ENCODE measurements around the gene SMOC1.

SMOC1 gene

DNA sequence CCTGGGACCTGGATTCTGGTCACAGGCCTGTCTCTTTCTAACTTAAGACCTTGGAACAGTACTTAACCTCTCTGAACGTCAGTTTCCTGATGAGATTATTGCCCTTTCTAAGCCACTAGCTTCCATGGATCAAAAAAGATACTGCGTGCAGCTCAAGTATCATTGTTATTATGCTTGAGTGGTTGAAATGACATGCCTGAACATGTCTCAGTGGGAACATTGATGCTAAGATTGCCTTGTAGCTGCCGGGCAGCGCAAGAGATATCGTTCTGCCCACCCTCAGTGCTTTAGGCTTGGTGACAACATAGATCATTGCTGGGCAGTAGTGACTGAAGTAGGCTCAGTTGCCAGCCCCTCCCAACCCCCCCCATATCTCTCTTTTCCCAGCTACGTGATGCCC is 131.9 kb downstream of the SMOC1 start:
- DNase-seq (ENCODE audit: low read depth) = no peak

DNA sequence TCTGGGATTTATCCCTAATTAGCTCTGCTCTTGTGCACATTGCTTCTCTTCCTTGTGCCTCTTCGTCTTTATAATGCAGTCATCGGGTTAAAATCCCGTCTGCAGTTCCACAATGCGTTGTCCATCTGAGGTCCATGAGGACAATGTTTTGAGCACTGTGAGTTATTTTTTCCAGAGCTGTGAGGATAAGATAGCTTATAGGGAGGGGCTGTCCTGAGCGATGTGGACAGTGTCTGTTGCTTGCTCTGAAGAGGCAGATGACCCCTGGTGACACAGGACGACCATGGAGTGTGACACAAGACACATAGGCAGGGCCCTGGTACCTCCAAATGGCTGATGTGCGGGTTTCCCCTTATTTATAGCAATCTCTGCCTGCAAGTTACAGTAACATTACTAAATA is 132.5 kb downstream of the SMOC1 start:
- no peak for DNase-seq (ENCODE audit: low read depth)

DNA sequence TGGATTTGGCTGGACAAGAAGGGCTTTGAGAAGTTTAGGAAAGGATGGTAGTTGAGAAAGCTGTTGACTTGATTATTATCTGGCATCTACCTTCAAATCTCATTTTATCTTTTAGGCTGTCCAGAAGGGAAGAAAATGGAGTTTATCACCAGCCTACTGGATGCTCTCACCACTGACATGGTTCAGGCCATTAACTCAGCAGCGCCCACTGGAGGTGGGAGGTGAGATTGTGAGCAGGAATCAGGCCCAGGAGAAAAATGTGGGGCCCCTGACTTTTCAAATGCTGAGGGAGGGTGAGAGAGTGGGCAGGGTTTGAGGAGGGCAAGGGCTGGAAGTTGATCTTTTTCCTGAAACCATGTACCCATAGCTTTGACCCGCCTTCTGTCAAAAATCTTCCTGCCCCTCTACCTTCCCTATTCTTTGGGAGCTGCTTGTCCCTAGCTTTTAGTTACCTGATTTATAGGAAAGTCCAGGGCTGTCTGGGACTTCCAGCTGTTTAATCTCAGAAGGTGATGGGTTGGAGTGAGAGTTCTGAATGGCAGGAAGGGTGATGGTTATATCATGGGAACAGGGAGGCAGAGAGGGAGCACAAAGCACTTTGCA is 134.2 kb downstream of the SMOC1 start:
- no peak for DNase-seq (ENCODE audit: low read depth)

DNA sequence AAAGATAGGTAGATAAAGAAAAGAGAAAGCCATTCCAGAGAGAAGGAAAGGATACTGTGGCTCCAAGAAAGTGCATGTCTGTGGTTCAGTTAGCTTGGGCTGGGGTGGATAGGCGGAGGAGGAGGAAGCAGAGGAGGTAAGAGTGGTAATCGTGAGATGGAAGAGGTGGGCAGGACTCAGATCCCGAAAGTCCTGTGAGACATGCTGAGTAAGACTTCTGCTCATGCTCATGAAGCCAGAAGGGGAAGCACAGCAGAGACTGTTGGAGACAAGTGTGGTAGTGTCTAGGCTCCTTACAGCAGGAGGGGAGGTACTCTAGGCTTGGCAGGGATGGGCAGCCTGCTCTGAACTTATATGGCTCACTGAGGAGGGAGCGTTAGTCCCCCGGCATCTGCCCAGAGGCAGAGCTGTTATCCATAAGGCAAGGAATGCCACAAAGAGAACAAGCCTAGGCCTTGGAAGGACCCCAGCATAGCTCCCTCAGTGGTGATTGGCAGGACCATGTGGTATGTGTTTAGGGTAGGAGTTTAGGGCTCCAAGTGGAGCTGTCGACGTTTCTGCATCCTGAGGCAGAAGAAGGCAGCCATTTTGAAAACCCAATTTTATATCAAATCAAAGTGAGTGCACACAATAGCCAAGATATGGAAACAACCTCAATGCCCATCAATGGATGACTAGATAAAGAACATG is 135.3 kb downstream of the SMOC1 start:
- DNase-seq (ENCODE audit: low read depth) = no peak

DNA sequence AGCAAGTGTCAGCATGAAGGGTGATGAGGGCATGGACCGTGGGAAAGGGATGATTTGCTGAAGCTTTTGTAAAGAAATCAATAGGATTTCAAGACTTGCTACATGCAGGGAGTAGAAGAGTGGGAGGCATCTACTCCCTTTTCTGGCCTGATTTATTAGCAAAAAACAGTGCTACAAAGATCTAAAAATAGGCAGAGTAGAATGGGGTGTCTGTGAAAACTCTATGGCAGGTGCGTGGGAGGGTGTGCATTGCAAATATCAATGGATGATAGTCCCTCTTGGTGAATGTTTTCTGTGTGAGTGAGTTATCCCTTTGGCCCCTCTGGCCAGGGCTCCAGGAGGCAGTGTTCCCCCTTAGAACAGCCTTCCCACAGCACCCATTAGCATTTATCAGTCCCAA is 139.0 kb downstream of the SMOC1 start:
- no peak for DNase-seq (ENCODE audit: low read depth)

DNA sequence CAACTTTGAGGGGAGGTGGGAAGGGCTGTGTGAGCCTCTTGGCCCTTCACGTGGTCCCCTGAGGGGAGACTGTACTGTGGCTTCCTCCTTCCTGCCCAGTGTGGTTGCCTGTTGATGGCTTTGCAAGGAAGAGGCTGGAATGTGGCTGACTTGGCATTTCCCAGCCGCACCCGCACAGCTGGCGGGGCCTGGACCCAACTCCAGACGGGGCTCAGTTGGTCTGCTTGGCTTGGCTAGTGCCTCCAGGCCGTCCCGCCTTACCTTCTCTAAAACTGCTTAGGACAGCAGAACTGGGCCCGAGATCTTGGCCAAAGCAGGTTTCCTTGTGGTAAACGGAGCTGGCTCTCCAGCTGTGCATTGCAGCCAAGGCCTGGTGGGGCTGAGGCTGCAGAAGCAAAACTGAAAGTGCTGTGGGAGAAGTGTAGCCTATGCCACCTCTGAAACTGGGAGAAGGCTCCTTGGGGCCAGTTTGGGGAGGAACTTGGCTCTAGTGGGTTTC is 139.5 kb downstream of the SMOC1 start:
- DNase-seq (ENCODE audit: low read depth) = no peak

DNA sequence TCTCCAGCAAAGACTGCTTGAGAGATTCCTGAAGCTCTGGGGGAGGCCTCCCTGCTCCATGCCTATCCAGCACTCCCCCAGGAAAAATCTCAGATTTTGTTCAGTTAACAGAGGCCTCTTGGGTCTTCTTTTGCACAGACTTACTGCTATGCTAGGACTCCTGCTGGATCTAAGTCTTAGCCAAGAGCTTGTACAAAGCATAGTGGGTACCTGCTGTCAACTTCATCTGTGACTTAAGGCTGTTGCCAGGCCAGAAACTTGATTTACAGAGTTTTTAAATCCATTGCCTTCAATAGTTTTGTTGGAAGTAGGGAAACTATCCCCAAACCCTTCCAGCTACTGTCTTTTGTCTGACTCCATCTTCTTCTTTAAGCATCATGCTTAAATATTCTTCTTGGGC is 140.5 kb downstream of the SMOC1 start:
- DNase-seq (ENCODE audit: low read depth) = no peak

DNA sequence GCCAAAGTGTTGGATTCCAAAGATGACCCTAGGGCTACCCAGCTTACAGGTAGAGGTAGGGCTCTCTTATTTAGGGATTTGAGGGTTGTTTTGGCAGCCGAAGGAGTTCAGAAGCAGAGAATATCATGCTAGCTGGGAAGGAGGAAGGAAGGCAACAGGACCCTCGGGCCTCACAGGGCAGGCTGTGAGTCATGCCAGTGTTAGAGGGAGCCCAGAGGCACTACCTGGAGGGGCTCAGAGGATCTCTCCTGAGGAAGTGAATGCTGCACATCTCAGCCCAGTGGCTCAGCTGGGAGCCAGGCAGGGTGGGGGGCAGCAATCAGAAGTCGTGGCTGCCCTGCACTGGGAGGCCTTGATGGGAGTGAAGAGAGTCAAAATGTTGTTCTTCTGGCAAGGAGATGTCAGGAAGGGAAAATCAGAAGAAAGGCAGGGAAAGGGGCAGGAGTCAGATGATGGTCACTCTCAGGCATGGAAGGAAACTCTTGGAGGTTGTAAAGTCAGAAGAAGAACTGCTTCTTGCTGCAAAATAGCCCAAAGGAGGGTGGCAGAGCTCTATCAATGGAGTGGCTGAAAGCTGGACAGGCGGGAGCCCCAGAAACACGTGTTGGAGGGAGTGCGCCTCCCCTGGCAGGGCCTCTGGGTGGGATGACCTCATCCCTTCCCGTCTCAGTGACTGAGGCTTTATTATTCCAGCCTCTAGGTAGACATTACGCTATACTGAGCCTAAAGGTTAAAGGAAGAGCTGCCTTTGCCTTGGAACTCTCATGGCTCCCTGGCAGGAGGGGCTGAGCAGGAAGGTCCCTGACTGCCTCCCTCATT is 141.3 kb downstream of the SMOC1 start:
- no peak for DNase-seq (ENCODE audit: low read depth)

DNA sequence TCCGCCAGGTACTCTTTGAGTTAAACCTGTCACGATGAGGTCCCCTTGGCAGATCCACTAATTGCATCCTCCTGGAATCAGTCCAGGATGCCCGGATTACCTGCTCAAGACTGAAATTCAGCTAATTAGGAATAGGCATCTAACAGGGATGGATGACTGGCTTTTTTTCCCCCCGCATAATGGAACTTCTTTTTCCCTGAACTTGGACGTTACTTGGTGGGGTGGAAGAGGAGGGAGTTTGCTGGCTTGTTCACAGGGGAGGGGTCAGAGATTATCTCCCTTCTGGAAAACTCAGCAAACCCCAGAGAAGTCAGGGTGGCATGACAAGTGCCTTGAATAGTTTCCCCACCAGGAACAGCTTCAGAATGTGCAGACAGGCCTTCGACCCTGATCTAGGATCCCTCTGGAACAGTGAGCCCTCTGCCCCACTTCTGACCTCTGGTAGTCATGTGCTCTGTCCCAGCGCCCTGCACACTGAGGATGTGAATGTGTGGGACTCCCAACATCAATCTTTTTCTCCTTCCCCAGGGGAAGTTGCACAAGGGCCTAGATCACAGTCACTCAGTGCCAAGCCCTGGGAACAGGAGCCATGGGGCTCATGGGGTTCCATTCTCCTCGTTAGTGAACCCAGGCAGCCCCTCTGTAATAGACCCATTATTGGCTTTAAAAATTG is 142.5 kb downstream of the SMOC1 start:
- DNase-seq (ENCODE audit: low read depth) = no peak

DNA sequence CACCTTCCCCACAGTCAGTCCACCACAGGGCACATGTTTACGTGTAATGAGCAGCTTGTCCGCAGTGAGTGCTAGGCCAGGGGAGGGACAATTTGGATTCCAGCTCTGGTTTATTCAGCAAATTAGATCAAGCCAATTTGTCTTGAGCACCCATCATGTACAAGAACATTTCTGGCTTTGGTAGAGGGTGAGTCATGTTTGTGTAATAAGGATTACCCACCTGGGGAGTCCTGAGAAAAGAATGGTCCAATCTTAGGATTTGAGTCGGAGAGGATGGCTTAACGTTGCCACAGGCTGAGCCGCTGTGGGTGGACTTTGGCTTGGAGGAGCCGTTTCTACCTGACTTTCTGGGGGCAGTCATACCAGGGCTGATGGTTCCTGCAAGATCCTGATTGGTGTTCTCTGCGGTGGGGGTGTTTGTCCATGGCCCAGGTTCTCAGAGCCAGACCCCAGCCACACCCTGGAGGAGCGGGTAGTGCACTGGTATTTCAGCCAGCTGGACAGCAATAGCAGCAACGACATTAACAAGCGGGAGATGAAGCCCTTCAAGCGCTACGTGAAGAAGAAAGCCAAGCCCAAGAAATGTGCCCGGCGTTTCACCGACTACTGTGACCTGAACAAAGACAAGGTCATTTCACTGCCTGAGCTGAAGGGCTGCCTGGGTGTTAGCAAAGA is 143.7 kb downstream of the SMOC1 start:
- no peak for DNase-seq (ENCODE audit: low read depth)

DNA sequence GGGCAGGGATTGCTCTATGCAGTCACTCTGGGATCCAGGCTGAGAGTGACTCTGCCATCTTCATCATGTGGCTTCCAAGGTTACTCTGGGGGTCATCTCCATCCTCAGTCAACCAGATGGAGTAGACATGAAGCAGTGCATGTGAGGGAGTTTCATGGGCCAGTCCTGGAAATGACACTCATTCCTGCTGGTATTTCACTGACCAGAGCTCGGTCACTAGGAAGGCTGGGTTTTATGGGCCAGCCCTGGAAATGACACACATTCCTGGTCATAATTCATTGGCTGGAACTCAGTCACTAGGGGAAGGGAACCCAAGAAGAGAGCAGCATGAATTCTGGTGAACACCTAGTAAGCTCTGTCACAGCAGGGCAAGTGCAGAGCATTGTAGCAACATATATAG is 144.7 kb downstream of the SMOC1 start:
- no peak for DNase-seq (ENCODE audit: low read depth)

DNA sequence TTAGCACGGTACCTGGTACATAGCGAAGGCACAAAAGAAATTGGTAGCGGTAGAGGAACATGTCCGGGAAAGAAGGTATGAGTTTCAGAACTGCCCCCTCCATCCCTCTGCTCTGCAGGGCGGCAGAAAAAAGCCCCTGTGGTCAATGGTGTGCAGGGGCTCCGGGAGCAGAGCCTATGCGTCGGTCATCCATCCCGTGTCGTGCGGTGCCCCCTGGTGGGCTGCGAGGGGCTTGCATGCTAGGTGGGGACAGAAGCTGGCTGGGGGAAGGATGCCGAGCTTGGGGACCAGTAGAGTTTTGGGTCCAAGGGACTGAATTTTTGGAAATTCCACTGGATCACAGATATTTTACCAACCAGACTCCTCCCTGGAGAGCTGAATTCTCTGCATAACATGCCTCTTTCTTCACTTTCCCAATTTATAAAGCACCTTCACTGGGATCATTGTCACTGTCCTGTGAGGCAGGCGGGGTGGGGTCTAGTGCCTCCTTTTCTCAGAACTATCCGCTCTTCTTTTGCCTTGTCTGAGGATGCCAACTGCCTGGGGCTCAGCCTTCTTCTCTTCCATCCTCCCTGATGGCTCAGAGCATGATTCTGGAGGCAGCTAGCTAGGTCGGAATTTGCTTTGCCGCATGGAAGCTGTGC is 148.7 kb downstream of the SMOC1 start:
- peak; percentile 15 for DNase-seq (ENCODE audit: low read depth)

DNA sequence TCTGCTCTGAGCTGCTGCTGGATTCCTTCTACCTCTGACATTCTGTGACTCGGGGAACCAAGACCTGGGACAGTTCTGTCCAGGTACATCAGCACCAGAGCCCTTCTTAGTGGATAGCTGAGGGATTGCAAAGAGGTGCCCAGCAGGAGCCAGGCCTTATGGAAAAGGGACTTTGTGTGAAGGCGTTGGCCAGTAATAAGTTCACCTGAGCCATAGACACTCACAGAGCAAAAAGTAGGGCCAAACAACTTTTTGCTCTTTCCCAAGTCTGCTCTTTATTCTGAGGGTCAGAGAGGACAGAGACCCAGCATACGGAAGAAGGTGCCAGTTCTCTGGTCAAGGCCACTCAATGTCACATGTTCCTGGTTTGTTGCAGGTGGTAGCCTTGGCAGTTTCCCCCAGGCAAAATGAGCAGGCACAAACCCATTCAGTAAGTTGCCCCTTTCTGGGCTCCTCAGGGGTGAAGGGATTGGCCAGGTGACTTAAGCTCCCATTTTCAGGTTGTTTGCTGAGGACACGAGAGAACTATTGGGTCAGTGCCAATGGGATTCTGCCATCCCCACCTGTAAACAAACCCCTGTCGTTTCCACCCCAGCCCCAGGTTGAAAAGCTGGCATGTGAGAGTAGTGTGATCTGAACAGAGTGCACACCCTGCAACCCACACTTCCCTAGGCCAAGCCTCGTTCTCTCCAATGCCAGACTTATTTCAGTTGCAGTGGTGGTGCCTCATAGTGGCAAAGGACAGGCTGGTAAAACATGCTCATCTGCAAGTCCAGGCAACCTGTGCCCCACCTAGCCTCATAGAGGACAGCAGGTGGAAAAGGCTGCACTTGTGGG is 150.3 kb downstream of the SMOC1 start:
- no peak for DNase-seq (ENCODE audit: low read depth)

DNA sequence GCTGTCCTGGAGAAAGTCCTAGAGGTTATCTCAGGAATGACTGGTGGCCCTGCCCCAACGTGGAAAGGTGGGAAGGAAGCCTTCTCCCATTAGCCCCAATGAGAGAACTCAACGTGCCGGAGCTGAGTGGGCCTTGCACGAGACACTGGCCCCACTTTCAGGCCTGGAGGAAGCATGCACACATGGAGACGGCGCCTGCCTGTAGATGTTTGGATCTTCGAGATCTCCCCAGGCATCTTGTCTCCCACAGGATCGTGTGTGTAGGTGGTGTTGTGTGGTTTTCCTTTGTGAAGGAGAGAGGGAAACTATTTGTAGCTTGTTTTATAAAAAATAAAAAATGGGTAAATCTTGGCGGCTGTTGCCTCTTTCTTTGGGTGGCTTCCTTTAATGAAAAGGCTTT is 152.8 kb downstream of the SMOC1 start:
- DNase-seq (ENCODE audit: low read depth) = no peak

DNA sequence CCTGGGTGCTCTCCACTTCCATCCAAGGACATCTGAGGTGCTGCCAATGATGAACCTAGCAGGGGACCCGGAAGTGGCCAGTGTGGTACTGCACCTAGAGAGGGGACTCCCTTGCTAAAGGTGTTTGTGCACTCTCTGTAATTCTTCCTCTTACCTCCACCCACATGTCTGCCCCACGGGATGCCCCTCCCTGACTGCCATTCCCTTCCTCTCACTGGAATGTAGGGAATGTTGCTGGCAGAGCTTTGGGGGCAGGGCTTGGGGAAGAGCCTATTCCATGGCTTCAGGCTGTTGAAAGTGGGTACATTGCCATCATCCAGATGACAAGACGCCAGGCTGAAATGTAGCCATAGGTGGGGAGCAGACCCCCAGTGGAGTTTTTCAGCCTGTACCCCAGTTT is 153.2 kb downstream of the SMOC1 start:
- no peak for DNase-seq (ENCODE audit: low read depth)

DNA sequence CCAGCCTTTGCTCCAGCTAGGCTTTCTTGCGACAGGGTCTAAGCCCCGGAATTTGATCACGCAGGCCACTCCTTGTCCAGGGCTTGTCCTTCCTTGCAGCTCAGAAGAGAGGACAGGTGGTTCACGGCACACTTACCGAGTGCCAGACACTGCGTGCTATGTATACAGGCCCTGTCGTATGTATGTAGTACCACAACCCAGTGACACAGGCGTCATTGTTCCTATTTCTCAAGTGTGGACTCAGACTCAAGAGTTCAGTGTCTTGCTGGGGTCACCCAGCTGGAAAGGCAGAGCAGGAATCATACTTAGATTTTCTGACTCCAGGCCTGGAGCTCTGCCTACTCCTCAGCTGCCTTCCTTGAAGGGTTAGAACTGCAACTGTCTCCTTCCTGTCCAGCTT is 153.9 kb downstream of the SMOC1 start:
- DNase-seq (ENCODE audit: low read depth) = no peak

DNA sequence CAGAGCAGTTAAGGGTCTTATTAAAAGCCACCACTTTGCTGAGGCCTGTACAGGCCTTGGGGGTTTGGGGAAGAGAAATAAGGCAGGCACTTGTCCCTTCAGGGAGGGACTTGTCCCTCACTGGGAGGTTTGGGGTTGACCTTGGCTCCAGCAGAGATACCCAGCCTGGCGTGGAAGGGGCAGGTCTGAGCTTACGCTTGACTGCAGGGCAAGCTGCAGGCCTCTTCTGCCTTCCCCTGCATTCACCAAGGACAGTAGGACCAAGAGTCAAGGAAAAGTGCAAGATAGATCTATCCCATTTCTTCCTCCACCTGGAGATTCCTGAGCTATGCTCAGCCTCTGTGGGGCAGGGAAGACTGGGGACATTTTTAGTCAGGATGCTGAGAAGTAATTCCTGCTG is 154.3 kb downstream of the SMOC1 start:
- no peak for DNase-seq (ENCODE audit: low read depth)

DNA sequence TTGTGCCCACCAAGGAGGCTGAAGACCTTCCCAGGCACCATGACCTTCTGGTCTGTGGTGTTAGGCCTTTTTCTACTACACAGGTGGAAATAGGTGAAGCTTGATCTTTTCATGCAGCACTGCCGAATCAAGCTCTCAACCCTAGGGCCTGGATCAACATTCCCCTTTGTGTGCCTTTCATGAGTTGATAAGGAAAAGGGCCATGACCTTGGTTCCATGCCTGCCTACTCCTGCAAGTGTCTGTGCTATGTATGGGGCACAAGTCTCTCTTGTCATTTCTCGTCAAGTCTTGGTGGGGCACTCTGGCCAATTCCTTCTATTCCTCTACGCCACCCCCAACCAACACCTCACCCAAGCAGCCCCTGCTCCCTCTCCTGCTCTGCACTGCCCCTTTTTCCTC is 155.0 kb downstream of the SMOC1 start:
- DNase-seq (ENCODE audit: low read depth) = no peak

DNA sequence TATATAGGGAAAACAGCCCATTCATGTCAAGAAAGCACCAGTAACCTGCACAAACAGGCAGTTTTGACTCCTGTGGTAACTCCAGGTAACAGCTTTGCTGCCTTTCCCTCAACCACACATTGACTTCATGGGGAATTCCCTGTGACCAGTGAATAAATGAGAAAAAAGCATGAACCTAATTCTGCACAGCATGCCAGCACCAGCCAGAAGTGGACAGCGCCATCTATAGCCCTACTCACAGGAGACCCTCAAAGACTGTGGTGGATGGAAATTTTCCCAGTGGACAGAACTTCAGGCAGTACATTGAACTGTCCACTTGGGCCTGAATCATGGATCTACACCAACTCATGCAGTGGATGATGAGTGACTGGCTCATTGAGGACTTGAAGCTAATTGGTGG is 157.4 kb downstream of the SMOC1 start:
- DNase-seq (ENCODE audit: low read depth) = no peak

DNA sequence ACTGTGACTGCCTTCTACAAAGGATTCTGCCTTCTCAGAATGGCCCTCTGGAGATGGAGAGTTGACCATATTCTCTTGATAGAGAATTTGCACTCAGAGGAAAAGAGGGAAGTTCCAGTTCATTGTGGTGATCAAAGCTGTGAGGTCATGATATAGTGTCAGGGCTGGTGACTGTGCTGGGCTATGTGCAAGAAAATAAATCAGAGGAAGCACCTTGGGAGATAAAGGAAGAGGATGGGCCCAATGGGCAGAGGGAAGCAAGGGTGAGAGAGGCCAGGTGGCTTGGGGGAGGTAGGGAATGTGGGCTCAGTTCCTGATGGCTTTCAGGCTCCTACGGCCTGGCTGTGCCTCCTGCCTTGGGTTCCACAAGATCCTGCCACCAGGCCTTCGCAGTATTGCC is 163.8 kb downstream of the SMOC1 start:
- no peak for DNase-seq (ENCODE audit: low read depth)

DNA sequence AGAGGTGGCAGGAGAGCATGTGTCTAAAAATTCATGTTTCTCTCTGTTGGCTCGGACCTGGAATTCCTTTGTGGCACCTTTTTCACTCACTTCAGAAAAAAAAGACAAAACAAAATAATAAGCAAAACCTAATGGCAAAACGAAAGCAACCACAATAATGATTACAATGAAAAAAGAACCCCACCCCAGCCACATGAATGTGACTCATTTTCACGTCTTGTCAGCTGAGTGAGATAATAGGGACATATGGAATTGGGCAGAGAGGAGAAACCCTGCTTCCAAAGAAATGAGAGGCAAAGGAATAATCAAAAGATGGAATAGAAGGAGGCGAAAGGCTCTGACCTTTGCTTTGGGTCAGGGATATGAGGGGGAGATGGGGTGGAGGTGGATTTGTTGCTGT is 166.1 kb downstream of the SMOC1 start:
- DNase-seq (ENCODE audit: low read depth) = no peak
